ENCODE data around the gene SECTM1. TPM values are rescaled to one million over a fixed set of nuclear protein-coding genes. Genes with fewer than 3 reads are reported as not detected.
A peak's percentile ranks its signal among the peaks of the same experiment; 100 is the strongest.

The SECTM1 gene
- total and polyA plus RNA-seq, 9 of the 15 experiments (the other 6 are each of a cell fraction or from before 2014, with no cell fraction given): 0.11 to 0.46 (median 0.18) TPM; not detected in 6

DNA sequence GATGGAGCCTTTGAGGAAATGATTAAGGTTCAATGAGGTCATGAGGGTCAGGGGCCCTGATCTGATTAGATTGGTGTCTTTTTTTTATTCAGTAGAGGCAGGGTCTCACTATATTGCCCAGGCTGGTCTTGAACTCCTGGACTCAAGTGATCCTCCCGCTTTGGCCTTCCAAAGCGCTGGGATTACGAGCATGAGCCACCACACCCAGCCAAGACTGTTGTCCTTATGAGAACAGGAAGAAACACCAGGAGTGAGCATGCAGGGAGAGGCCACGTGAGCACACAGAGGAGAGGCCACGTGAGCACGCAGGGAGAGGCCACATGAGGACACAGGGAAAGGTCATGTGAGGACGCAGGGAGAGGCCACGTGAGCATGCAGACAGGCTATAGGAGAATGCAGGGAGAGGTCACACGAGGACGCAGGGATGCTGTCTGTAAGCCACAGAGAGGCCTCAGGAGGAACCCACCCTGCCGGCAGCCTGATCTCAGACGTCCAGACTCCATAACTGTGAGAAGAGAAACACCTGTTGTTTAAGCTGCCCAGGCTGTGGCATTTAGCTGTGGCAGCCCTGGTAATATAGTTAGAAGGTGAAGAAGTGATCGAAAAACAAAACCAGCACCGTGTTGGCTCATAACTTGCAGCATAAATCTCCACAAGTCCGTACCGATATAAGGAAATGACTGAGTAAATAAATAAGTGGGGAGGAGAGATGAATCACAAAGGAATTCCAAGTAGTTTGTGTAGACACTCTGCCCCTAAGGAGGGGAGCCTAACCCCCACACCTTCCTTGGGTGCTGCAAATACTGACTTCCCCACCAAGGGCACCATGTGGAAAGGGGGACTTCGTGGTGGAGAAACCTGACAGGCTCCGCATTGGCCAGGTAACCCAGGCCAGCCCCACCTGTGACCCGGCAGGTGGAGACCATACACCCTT, 45.4 kb downstream of the SECTM1 start (continued):
- TF ChIP-seq, protein P1, sequence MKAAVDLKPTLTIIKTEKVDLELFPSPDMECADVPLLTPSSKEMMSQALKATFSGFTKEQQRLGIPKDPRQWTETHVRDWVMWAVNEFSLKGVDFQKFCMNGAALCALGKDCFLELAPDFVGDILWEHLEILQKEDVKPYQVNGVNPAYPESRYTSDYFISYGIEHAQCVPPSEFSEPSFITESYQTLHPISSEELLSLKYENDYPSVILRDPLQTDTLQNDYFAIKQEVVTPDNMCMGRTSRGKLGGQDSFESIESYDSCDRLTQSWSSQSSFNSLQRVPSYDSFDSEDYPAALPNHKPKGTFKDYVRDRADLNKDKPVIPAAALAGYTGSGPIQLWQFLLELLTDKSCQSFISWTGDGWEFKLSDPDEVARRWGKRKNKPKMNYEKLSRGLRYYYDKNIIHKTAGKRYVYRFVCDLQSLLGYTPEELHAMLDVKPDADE (conservative IDR thresholded peaks at IDR 0.05; ENCODE audit: control insufficient read depth, low read depth, low read length): no peak
- TF ChIP-seq RBFOX2 (IDR thresholded peaks at IDR 0.05; ENCODE audit: low read depth, low read length): peak; percentile 57; the same call in 1 of the 2 replicates
- no peak for TF ChIP-seq HNRNPK (IDR thresholded peaks at IDR 0.05; ENCODE audit: low read depth, low read length, poor library complexity, severe bottlenecking)
- 0 out of 2 replicates have a peak, but pooled peaks have one; percentile 42 for TF ChIP-seq DDX20 (tag; IDR thresholded peaks at IDR 0.05; ENCODE audit: low read depth)
- no peak for TF ChIP-seq ZNF217 (CRISPR knock-in tag; IDR thresholded peaks at IDR 0.05)
- no peak for TF ChIP-seq CREB5 (CRISPR knock-in tag; IDR thresholded peaks at IDR 0.05)
- TF ChIP-seq HSF4 (CRISPR knock-in tag; IDR thresholded peaks at IDR 0.05; ENCODE audit: borderline replicate concordance): no peak
- no peak for TF ChIP-seq ZNF778 (CRISPR knock-in tag; IDR thresholded peaks at IDR 0.05)
- peak; percentile 54 to 81; a peak in 3 of 4 replicates for TF ChIP-seq TRIM24 (IDR thresholded peaks at IDR 0.05)
- no peak for TF ChIP-seq MBD1 (CRISPR knock-in tag; IDR thresholded peaks at IDR 0.05)
- TF ChIP-seq ARID3B (CRISPR knock-in tag; IDR thresholded peaks at IDR 0.05; ENCODE audit: borderline replicate concordance): no peak
- no peak for TF ChIP-seq CBX8 (IDR thresholded peaks at IDR 0.05; ENCODE audit: borderline replicate concordance, extremely low read depth, low read depth, low read length, poor library complexity, severe bottlenecking)
- TF ChIP-seq LEF1 (IDR thresholded peaks at IDR 0.05): peak; percentile 99
- TF ChIP-seq MTF1 (CRISPR knock-in tag; IDR thresholded peaks at IDR 0.05; ENCODE audit: borderline replicate concordance): 0 out of 2 replicates have a peak, but pooled peaks have one; percentile 68
- TF ChIP-seq, protein P2, sequence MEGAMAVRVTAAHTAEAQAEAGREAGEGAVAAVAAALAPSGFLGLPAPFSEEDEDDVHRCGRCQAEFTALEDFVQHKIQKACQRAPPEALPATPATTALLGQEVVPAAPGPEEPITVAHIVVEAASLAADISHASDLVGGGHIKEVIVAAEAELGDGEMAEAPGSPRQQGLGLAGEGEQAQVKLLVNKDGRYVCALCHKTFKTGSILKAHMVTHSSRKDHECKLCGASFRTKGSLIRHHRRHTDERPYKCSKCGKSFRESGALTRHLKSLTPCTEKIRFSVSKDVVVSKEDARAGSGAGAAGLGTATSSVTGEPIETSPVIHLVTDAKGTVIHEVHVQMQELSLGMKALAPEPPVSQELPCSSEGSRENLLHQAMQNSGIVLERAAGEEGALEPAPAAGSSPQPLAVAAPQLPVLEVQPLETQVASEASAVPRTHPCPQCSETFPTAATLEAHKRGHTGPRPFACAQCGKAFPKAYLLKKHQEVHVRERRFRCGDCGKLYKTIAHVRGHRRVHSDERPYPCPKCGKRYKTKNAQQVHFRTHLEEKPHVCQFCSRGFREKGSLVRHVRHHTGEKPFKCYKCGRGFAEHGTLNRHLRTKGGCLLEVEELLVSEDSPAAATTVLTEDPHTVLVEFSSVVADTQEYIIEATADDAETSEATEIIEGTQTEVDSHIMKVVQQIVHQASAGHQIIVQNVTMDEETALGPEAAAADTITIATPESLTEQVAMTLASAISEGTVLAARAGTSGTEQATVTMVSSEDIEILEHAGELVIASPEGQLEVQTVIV (CRISPR knock-in tag; IDR thresholded peaks at IDR 0.05; ENCODE audit: borderline replicate concordance): no peak
